Kidney (tissue), 14 donors: ENCODE measurements around the gene ERBB4. TPM values are rescaled to one million over a fixed set of nuclear protein-coding genes. Genes with fewer than 3 reads are reported as not detected.
"Not testable (repeated sequence)": the region's sequence is repeated elsewhere in the genome, so short reads cannot be mapped to it uniquely, and the experiment has no call there.

Experiments
- DNase-seq, 5 donors: peaks; one replicate each; pipeline ENCODE4 v3.0.0-alpha.2; 2013 to 2020
- FAIRE-seq: peaks from 2 replicates; lab custom pipeline; 2012; peaks lifted over from hg19 to GRCh38; lab: Jason Lieb, UNC
- H3K27ac ChIP-seq, 2 donors: one replicate each; pipeline ENCODE4 v1.7.0; 2013; ENCODE audit warnings: low read depth in 2 of 2, low read length in 2 of 2, inconsistent platforms in 1 of 2
- H3K27me3 ChIP-seq: one replicate; pipeline ENCODE4 v1.7.1; 2013; ENCODE audit warnings: low read length, inconsistent platforms; ENCODE audit not compliant: control insufficient read depth, insufficient read depth
- H3K36me3 ChIP-seq, 3 donors: one replicate each; pipeline versions ENCODE4 v1.7.0 to v1.7.1; 2013; ENCODE audit warnings: low read length in 3 of 3, control low read depth in 1 of 3, inconsistent platforms in 1 of 3; ENCODE audit not compliant: insufficient read depth in 3 of 3, control insufficient read depth in 2 of 3
- H3K4me1 ChIP-seq, 3 donors: one replicate each; pipeline versions ENCODE4 v1.7.0 to v1.7.1; 2013; ENCODE audit warnings: low read length in 3 of 3, inconsistent platforms in 1 of 3, low read depth in 1 of 3; ENCODE audit not compliant: control insufficient read depth in 2 of 3, insufficient read depth in 2 of 3
- H3K4me3 ChIP-seq, 3 donors: one replicate each; pipeline versions ENCODE4 v1.7.0 to v1.8.1; 2013; ENCODE audit warnings: low read length in 3 of 3, control low read depth in 1 of 3, inconsistent platforms in 1 of 3
- H3K9ac ChIP-seq, 3 donors: one replicate each; pipeline versions ENCODE4 v1.7.0 to v1.7.1; 2013; ENCODE audit warnings: low read length in 3 of 3, control low read depth in 1 of 3, inconsistent platforms in 1 of 3
- H3K9me3 ChIP-seq, 3 donors: one replicate each; pipeline versions ENCODE4 v1.7.0 to v1.7.1; 2013; ENCODE audit warnings: low read length in 3 of 3, control low read depth in 1 of 3, inconsistent platforms in 1 of 3; ENCODE audit not compliant: control insufficient read depth in 2 of 3, insufficient read depth in 1 of 3
- CTCF ChIP-seq: IDR thresholded peaks from 3 replicates; pipeline ENCODE4 v1.5.1; 2012; ENCODE audit warnings: mild to moderate bottlenecking, moderate library complexity, borderline replicate concordance; ENCODE audit not compliant: insufficient read depth; ENCODE audit errors: extremely low read depth
- intact Hi-C: fragments of 100-400 bp; cut with DNase I; formaldehyde crosslinking; loops from one replicate; pipeline ENCODE4 v1.11.1; 2022
- polyA plus RNA-seq: library from polyadenylated mRNA; stranded (reverse); fragments of 350-450 nt; fragmentation: Illumina TruSeq; extraction: RNeasy Lipid Tissue Mini Kit (QIAGEN cat#74804); gene quantifications from one replicate; pipeline ENCODE4 v1.2.3, GENCODE V29; 2014; ENCODE audit warnings: low read depth, low replicate concordance; ENCODE audit not compliant: insufficient read depth
- total RNA-seq: library from RNA; stranded (reverse); fragmentation: NEBNext Ultra II Directional; extraction: Animal tissue kit (Norgen Biotek cat#: 25700); gene quantifications from one replicate; pipeline ENCODE4 v1.2.1, GENCODE V29; 2021
- donor health status: control.
- donor health status: control.
- donor health status: control.
- donor health status: control.
- donor health status: control.
- donor health status: DM: yes; HTN: yes; CAD: no.
- donor health status: Normal renal cell carcinoma (clear cell type).

ERBB4 gene
- total and polyA plus RNA-seq, 2 donors from 2014 or later: 3.9 to 152 TPM

GRCh38 chr2:211723398-211723797 lies 815.2 kb downstream of the ERBB4 start:
- DNase-seq (no peak), FAIRE-seq (no peak)
- no peak overlapping the region for H3K4me3 ChIP-seq
- TF ChIP-seq CTCF: no peak
- H3K4me1 ChIP-seq: no peaks in the 10 kb centered on the region
- no peaks in the 10 kb centered on the region for H3K27me3 ChIP-seq
- H3K9ac ChIP-seq: no peak overlapping the region
- H3K36me3 ChIP-seq: no peaks in the 10 kb centered on the region
- intact Hi-C loops: no loop called here
- H3K9me3 ChIP-seq: no peaks in the 10 kb centered on the region
- H3K27ac ChIP-seq: no peak overlapping the region

- DNase-seq: no peak
- Histone ChIP-seq H3K27ac (no peak overlapping the region), H3K36me3 (no peaks in the 10 kb centered on the region), H3K27me3 (no peaks in the 10 kb centered on the region), H3K9me3 (no peaks in the 10 kb centered on the region), H3K4me1 (no peaks in the 10 kb centered on the region), H3K4me3 (no peak overlapping the region), H3K9ac (no peak overlapping the region)
- intact Hi-C loops: no loop called here
- FAIRE-seq: no peak
- no peak for TF ChIP-seq CTCF
Measured at GRCh38 chr2:211722928-211723327, 815.7 kb downstream of the ERBB4 start.

GRCh38 chr2:211721874-211722273 lies 816.7 kb downstream of the ERBB4 start:
- DNase-seq, H3K9me3 ChIP-seq, intact Hi-C loops: not testable (repeated sequence)

GRCh38 chr2:211709389-211709788 lies 829.2 kb downstream of the ERBB4 start:
- no peak for FAIRE-seq
- TF ChIP-seq CTCF: no peak

More at GRCh38 chr2:211721874-211722273, 816.7 kb downstream of the ERBB4 start:
- not testable (repeated sequence) for H3K4me3 ChIP-seq, H3K27me3 ChIP-seq, H3K9ac ChIP-seq, H3K36me3 ChIP-seq, FAIRE-seq, H3K4me1 ChIP-seq, H3K27ac ChIP-seq

More at GRCh38 chr2:211709389-211709788, 829.2 kb downstream of the ERBB4 start:
- no peaks in the 10 kb centered on the region for H3K4me1 ChIP-seq
- H3K9ac ChIP-seq: no peak overlapping the region
- no peaks in the 10 kb centered on the region for H3K9me3 ChIP-seq
- H3K4me3 ChIP-seq: no peak overlapping the region
- intact Hi-C loops: no loop called here
- no peak for DNase-seq
- no peak overlapping the region for H3K27ac ChIP-seq
- H3K36me3 ChIP-seq: no peaks in the 10 kb centered on the region
- H3K27me3 ChIP-seq: no peaks in the 10 kb centered on the region
